Metanephros (tissue), 2 donors: Measurements from ENCODE around the gene TRMT11. TPM values are rescaled to one million over a fixed set of nuclear protein-coding genes. Genes with fewer than 3 reads are reported as not detected.

ENCODE experiments used
- small RNA-seq: library from RNA; depleted of rRNA; stranded (forward); fragments of <200 nt; gene quantifications from one replicate; pipeline ENCODE3, GENCODE V24; 2014; ENCODE audit warnings: low replicate concordance
- total RNA-seq: library from RNA; depleted of rRNA; stranded (reverse); fragments of >200 nt; gene quantifications from one replicate; pipeline ENCODE4 v1.2.3, GENCODE V29; 2014

Gene TRMT11
- total RNA-seq = 29.4 TPM

DNA sequence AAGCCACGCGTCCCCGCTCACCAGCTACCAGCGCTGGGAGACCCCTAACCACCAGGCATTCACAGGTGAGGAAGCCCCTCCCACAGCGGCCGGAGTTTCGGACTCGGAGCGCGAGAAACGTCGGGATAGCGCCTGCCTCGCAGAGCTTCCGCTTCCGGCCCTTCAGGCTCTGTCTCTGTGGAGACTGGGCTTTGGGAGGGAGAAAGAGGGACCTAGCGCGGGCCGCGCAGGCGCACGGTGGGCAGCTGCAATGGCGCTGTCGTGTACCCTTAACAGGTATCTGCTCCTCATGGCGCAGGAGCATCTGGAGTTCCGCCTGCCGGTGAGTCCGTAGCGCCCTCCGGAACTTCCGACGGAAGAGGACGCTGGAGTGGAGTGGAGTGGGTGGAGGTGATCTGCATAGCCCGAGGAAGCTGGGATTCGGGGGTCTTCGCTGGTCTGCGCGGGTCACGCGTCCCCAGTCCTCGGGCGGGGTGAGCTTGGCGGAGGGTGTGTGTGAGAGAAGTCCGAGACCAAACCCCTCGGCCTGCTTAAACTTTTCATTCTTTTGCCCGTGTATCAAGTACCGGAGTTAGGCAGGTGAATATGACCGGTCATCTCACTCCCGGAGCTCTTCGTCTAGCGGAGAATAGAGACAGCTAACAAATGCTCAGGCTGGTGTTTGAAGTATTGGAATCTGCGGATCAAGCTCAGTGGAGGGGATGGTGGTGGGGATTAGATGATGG lies at the start of gene TRMT11:
Gene TRMT11, plus strand, starts transcription at position 240 of the 725 bp plus-strand sequence. Its CDS starts 11 bp downstream, at position 251.

DNA sequence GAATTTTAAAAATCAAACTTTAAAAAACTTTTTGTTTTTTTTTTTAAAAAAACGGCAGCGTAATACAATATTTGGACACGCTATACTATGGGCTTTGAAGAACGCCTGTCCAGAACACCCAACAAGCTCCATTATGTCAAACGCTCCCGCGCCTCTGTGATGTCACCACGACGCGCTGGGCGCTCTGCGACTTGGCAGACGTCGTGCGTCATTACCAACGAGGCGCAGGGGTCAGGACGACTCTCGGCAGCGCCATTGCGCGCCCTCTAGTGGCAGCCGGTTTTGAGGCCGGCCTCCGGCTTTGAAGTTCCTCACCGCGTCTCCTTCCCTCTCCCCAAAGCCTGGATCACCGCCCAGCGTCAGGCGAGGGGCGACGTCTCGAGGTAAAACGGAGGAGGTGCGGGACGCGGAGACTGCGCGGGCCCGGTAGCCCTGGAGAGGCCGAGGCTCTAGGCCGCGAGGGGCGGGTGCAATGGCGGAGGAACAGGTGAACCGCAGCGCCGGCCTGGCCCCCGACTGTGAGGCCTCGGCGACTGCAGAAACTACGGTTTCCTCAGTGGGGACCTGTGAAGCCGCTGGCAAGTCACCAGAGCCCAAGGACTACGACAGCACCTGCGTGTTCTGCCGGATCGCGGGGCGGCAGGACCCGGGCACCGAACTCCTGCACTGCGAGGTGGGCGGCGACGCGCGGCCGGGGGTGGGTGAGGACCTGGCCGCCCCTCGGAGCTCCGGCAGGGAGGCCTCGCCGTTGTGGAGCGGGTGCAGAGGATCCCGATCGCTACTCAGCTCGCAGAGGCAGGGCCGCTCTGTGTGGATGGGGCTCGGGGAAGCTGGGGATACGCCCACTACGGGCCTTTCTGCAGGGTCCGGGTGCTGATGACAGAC lies 29.6 kb upstream of the TRMT11 start, which contains the start of gene HINT3:
Gene HINT3, plus strand, starts transcription at position 265 of the 885 bp plus-strand sequence. Its CDS starts 208 bp downstream, at position 473.

Small RNAs within 50 kb of the gene (small RNA-seq; reads per million reads assigned to genes)
- gene RNA5SP216 = not detected

Other genes starting within 250 kb of the TRMT11 start
- gene HEY2, start 236.9 kb upstream of the TRMT11 start, total RNA-seq = 3.9 TPM
- gene NCOA7, start 195.6 kb upstream of the TRMT11 start, total RNA-seq = 72.3 TPM
- gene HINT3, start 29.8 kb upstream of the TRMT11 start, total RNA-seq = 33.9 TPM